GM12873 (cell line): Measurements from ENCODE around the gene PPIP5K1.

Experiments used
- TF ChIP-seq, protein P1 (sequence below): IDR thresholded peaks from 2 replicates; pipeline ENCODE4 v1.5.1; 2012; ENCODE audit warnings: low read depth, mild to moderate bottlenecking, moderate library complexity, low read length, control low read depth; ENCODE audit not compliant: insufficient read depth; ENCODE audit errors: missing control alignments

Gene PPIP5K1

DNA sequence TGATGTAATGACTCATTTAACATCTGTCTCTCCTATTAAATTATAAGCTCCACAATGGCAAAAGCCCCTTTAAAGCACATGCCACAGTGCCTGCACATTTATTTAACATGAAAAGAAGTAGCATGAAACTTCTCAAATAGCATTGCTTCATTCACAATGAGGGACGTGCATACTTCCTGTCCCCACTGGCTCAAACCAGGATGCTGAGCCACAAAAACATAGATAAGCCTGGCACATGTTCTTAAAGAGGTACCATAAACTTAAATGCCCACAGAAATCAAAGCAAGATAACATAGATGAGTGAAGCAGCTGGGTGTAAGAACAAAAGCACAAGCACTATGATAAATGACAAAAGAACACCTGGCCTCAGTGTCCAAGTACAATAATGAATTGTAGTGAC lies 100.8 kb downstream of the PPIP5K1 start:
- TF ChIP-seq, protein P1, sequence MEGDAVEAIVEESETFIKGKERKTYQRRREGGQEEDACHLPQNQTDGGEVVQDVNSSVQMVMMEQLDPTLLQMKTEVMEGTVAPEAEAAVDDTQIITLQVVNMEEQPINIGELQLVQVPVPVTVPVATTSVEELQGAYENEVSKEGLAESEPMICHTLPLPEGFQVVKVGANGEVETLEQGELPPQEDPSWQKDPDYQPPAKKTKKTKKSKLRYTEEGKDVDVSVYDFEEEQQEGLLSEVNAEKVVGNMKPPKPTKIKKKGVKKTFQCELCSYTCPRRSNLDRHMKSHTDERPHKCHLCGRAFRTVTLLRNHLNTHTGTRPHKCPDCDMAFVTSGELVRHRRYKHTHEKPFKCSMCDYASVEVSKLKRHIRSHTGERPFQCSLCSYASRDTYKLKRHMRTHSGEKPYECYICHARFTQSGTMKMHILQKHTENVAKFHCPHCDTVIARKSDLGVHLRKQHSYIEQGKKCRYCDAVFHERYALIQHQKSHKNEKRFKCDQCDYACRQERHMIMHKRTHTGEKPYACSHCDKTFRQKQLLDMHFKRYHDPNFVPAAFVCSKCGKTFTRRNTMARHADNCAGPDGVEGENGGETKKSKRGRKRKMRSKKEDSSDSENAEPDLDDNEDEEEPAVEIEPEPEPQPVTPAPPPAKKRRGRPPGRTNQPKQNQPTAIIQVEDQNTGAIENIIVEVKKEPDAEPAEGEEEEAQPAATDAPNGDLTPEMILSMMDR, result no peak

DNA sequence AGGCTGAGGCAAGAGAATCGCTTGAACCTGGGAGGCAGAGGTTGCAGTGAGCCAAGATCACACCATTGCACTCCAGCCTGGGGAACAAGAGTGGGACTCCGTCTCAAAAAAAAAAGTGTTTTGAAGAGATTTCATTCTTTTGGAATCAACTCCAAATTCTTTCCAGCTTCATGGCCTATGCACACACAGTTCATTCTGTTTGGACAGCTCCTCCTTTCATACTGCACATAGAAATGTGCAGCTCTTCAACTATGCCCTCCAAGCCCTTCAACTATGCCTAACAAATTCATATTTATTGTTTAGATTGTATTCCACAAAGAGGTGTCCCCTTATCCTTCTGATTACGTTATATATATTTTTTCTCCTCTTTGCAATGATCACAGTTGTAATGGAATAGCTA lies 101.2 kb downstream of the PPIP5K1 start:
- TF ChIP-seq, protein P1, result no peak

DNA sequence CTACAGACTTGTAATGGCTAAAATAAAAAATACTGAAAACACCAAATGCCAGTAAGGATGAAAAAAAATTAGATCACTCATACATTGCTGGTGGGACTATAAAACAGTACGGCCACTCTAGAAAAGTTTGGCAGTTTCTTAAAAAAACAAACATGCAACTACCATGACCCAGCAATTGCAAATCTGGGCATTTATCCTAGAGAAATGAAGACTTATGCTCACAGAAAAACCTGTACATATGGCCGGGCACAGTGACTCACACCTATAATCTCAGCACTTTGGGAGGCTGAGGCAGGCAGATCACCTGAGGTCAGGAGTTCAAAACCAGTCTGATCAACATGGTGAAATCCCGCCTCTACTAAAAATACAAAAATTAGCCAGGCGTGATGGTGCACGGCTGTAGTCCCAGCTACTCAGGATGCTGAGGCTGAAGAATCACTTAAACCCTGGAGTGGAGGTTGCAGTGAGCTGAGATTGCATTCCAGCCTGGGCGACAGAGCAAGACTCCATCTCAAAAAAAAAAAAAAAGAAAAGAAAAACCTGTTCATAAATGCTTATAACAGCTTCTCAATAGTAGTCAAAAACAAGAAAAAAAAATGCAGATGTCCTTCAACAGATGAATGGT lies 102.6 kb downstream of the PPIP5K1 start:
- TF ChIP-seq, protein P1, result no peak

DNA sequence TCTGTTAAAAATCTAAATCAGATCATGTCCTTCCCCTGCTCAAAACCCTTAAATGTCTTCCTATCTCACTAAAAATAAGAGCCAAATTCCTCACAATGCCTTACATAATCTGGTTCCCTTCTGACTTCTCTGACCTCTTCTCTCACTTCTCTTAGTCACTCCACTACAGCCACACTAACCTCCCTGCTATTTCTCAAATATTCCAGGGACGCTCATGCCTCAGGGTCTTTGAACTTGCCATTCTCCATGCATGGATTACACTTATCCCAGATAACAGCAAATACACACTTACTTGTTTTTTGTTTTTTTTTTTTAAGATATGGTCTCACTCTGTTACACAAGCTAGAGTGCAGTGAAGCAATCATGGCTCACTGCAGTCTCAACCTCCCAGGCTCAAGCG lies 105.6 kb downstream of the PPIP5K1 start:
- TF ChIP-seq, protein P1, result no peak
